Mucosa of gallbladder (tissue), 1 donor: Measurements from ENCODE around the gene P2RX3. TPM values are rescaled to one million over a fixed set of nuclear protein-coding genes. Genes with fewer than 3 reads are reported as not detected.
A peak's percentile ranks its signal among the peaks of the same experiment; 100 is the strongest.

ENCODE experiments used
- DNase-seq: peaks from one replicate; pipeline ENCODE4 v3.0.0-alpha.2; 2020; ENCODE audit warnings: low spot score
- total RNA-seq: library from RNA; stranded (reverse); gene quantifications from one replicate; pipeline ENCODE4 v1.2.1, GENCODE V29; 2021
- donor health status: DM: no; HTN: no; CAD: no.

Gene P2RX3
- total RNA-seq, 1 donor from 2014 or later, result 0.40 TPM

GRCh38 chr11:57373146-57373545 is 35.0 kb downstream of the P2RX3 start:
- no peak for DNase-seq

GRCh38 chr11:57374966-57375365 is 36.8 kb downstream of the P2RX3 start:
- DNase-seq, result no peak

GRCh38 chr11:57375490-57375889 is 37.3 kb downstream of the P2RX3 start:
- DNase-seq, result no peak

GRCh38 chr11:57376095-57377090 is 38.2 kb downstream of the P2RX3 start:
- no peak for DNase-seq

- DNase-seq, result no peak
These were observed 39.0 kb downstream of the P2RX3 start for GRCh38 chr11:57377107-57377506.

- no peak for DNase-seq
These were observed 40.0 kb downstream of the P2RX3 start for GRCh38 chr11:57378186-57378585.

GRCh38 chr11:57379732-57380131 is 41.6 kb downstream of the P2RX3 start:
- DNase-seq, result peak; percentile 23

- no peak for DNase-seq
These were observed 42.8 kb downstream of the P2RX3 start, which contains the start of gene PRG3 for GRCh38 chr11:57380975-57381374. PRG3 (minus strand) TSS chr11:57381150; CDS start chr11:57380708, 442 bp downstream.

- DNase-seq, result no peak
These were observed 48.2 kb downstream of the P2RX3 start for GRCh38 chr11:57386178-57386940.

GRCh38 chr11:57387289-57388030 is 49.3 kb downstream of the P2RX3 start:
- DNase-seq, result no peak

- DNase-seq, result no peak
These were observed 52.4 kb downstream of the P2RX3 start, which contains the start of gene PRG2 for GRCh38 chr11:57390535-57390934. PRG2 (minus strand) TSS chr11:57390650; CDS start chr11:57389944, 706 bp downstream.

GRCh38 chr11:57391111-57391510 is 53.0 kb downstream of the P2RX3 start:
- no peak for DNase-seq

- DNase-seq, result no peak
These were observed 53.4 kb downstream of the P2RX3 start for GRCh38 chr11:57391539-57391938.

GRCh38 chr11:57392066-57392762 is 54.1 kb downstream of the P2RX3 start:
- DNase-seq, result no peak

- no peak for DNase-seq
These were observed 54.6 kb downstream of the P2RX3 start for GRCh38 chr11:57392763-57393105.

GRCh38 chr11:57394203-57394965 is 56.2 kb downstream of the P2RX3 start:
- no peak for DNase-seq

GRCh38 chr11:57395905-57396623 is 57.9 kb downstream of the P2RX3 start:
- DNase-seq, result no peak

- no peak for DNase-seq
These were observed 58.6 kb downstream of the P2RX3 start for GRCh38 chr11:57396744-57397143.

- no peak for DNase-seq
These were observed 59.3 kb downstream of the P2RX3 start for GRCh38 chr11:57397394-57397990.
